K562 (cell line): Measurements from ENCODE around the gene SHC1. TPM values are rescaled to one million over a fixed set of nuclear protein-coding genes. Genes with fewer than 3 reads are reported as not detected.

Experiments
- ARID1B ChIP-seq: fragments of 450-650 bp; IDR thresholded peaks from 2 replicates; pipeline ENCODE4 v1.6.1; 2016; ENCODE audit warnings: antibody characterized with exemption, mild to moderate bottlenecking, inconsistent platforms
- CBX2 ChIP-seq: fragments of 200-600 bp; sonication (generic); IDR thresholded peaks from one replicate; pipeline ENCODE4 v1.6.1; 2012; ENCODE audit warnings: mild to moderate bottlenecking, low read length, inconsistent platforms; ENCODE audit not compliant: insufficient read depth, poor library complexity, severe bottlenecking
- CCNT2 ChIP-seq: IDR thresholded peaks from 2 replicates; pipeline ENCODE4 v1.6.1; 2011; ENCODE audit warnings: borderline replicate concordance, low read depth, mild to moderate bottlenecking, moderate library complexity, mixed read lengths, low read length; ENCODE audit not compliant: insufficient read length; ENCODE audit errors: extremely low read depth
- EGR1 ChIP-seq: fragments of 450-650 bp; conservative IDR thresholded peaks from 2 replicates; pipeline ENCODE4 v1.6.1; 2017; ENCODE audit warnings: mild to moderate bottlenecking
- ERF ChIP-seq: fragments of 450-650 bp; formaldehyde crosslinking; IDR thresholded peaks from 2 replicates; pipeline ENCODE4 v1.4.0; 2020; ENCODE audit warnings: mild to moderate bottlenecking, mixed read lengths
- FOXK1 ChIP-seq: sonication (generic); formaldehyde crosslinking; IDR thresholded peaks from 2 replicates; pipeline ENCODE4 v1.8.0; 2022; ENCODE audit warnings: missing genetic modification reagents, mild to moderate bottlenecking, borderline replicate concordance
- IRF2 ChIP-seq: sonication (generic); formaldehyde crosslinking; IDR thresholded peaks from 2 replicates; pipeline ENCODE4 v1.8.1; 2022; ENCODE audit warnings: mild to moderate bottlenecking, missing genetic modification reagents
- NCOA2 ChIP-seq, 2 experiments: fragments of 450-650 bp; IDR thresholded peaks; 2 replicates each; pipeline ENCODE4 v1.6.1; 2018; ENCODE audit warnings: mild to moderate bottlenecking in 2 of 2, moderate library complexity in 1 of 2; ENCODE audit not compliant: partially characterized antibody in 2 of 2
- NFXL1 ChIP-seq: fragments of 450-650 bp; formaldehyde crosslinking; IDR thresholded peaks from 2 replicates; pipeline ENCODE4 v1.4.0; 2021; ENCODE audit warnings: mild to moderate bottlenecking
- NR2F6 ChIP-seq: fragments of 450-650 bp; formaldehyde crosslinking; IDR thresholded peaks from 2 replicates; pipeline ENCODE4 v1.4.0; 2020; ENCODE audit warnings: mild to moderate bottlenecking
- RBBP5 ChIP-seq: fragments of 200-600 bp; sonication (generic); IDR thresholded peaks from 2 replicates; pipeline ENCODE4 v1.6.1; 2012; ENCODE audit warnings: borderline replicate concordance, mild to moderate bottlenecking, low read length, control low read depth, inconsistent platforms; ENCODE audit not compliant: insufficient read depth, poor library complexity, severe bottlenecking
- RBM17 ChIP-seq: fragments of 200-400 bp; formaldehyde crosslinking; IDR thresholded peaks from 2 replicates; pipeline ENCODE4 v1.6.1; 2017; ENCODE audit warnings: low read depth, mild to moderate bottlenecking, low read length, borderline replicate concordance
- SMAD4 ChIP-seq: fragments of 250-450 bp; sonication (Bioruptor Pico); conservative IDR thresholded peaks from 2 replicates; pipeline ENCODE4 v1.8.0; 2021; ENCODE audit warnings: inconsistent platforms, mild to moderate bottlenecking, moderate library complexity
- TEAD2 ChIP-seq: fragments of 450-650 bp; IDR thresholded peaks from 2 replicates; pipeline ENCODE4 v1.6.1; 2016; ENCODE audit warnings: missing genetic modification characterization, control low read depth, missing compliant biosample characterization
- U2AF1 ChIP-seq: fragments of 200-400 bp; formaldehyde crosslinking; optimal IDR thresholded peaks from 2 replicates; pipeline ENCODE3; 2017; ENCODE audit warnings: mild to moderate bottlenecking, low read depth, low read length, moderate library complexity
- XRCC3 ChIP-seq: fragments of 450-650 bp; IDR thresholded peaks from 2 replicates; pipeline ENCODE4 v1.6.1; 2017; ENCODE audit warnings: mild to moderate bottlenecking, moderate library complexity
- ZBTB8A ChIP-seq: fragments of 450-650 bp; IDR thresholded peaks from 2 replicates; pipeline ENCODE4 v1.6.1; 2018; ENCODE audit warnings: mild to moderate bottlenecking, moderate library complexity; ENCODE audit not compliant: partially characterized antibody
- ZKSCAN1 ChIP-seq: fragments of 150-350 bp; IDR thresholded peaks from 2 replicates; pipeline ENCODE4 v1.6.1; 2016; ENCODE audit warnings: low read depth, low read length
- ZNF224 ChIP-seq: sonication (generic); formaldehyde crosslinking; IDR thresholded peaks from 2 replicates; pipeline ENCODE4 v1.8.0; 2022; ENCODE audit warnings: mild to moderate bottlenecking, missing genetic modification reagents
- ZNF316 ChIP-seq: fragments of 450-650 bp; IDR thresholded peaks from 2 replicates; pipeline ENCODE4 v1.6.1; 2016
- ZNF551 ChIP-seq: fragments of 250-450 bp; sonication (Bioruptor Pico); IDR thresholded peaks from 2 replicates; pipeline ENCODE4 v1.5.0; 2021; ENCODE audit warnings: mild to moderate bottlenecking, moderate library complexity
- ZNF586 ChIP-seq: fragments of 450-650 bp; formaldehyde crosslinking; conservative IDR thresholded peaks from 2 replicates; pipeline ENCODE4 v1.4.0; 2020; ENCODE audit warnings: mild to moderate bottlenecking, moderate library complexity
- polyA plus RNA-seq, 8 experiments: library from polyadenylated mRNA; depleted of rRNA in 4 of 8; stranded (reverse) in 5 of 8; unstranded in 3 of 8; fragments of >200 nt; fragmentation: Nextera tagmentation in 2 of 8; fragmentation: Illumina TruSeq in 1 of 8; extraction: Ambion mirVana in 2 of 8; extraction: Trizol in 1 of 8; gene quantifications; 2 replicates each; pipeline versions ENCODE4 v1.2.1 to v1.2.3, GENCODE V29; 2011 to 2014; ENCODE audit warnings: inconsistent platforms in 1 of 8, missing spikeins in 1 of 8
- total RNA-seq, 7 experiments: library from RNA; depleted of rRNA in 6 of 7; stranded (reverse); fragments of >200 nt in 6 of 7; fragmentation: Illumina TruSeq in 2 of 7; extraction: Trizol in 2 of 7; gene quantifications; 2 replicates each; pipeline versions ENCODE4 v1.2.1 to v1.2.3, GENCODE V29; 2011 to 2021; ENCODE audit warnings: low replicate concordance in 1 of 7
- TF ChIP-seq, protein P1 (sequence below), 3 experiments: fragments of 200-800 bp in 1 of 3; fragments of 250-450 bp in 1 of 3; fragments of 450-650 bp in 1 of 3; sonication (Bioruptor Pico) in 1 of 3; sonication (Bioruptor generic) in 1 of 3; formaldehyde crosslinking in 1 of 3; IDR thresholded peaks; 2 replicates each; pipeline versions ENCODE4 v1.6.1 to v1.8.0; 2016 to 2022; ENCODE audit warnings: mild to moderate bottlenecking in 2 of 3, missing genetic modification characterization in 2 of 3, missing compliant biosample characterization in 1 of 3, moderate library complexity in 1 of 3
- TF ChIP-seq, protein P2 (sequence below): fragments of 250-450 bp; sonication (Bioruptor Pico); IDR thresholded peaks from 2 replicates; pipeline ENCODE4 v1.6.1; 2021; ENCODE audit warnings: mild to moderate bottlenecking
- TF ChIP-seq, protein P3 (sequence below): conservative IDR thresholded peaks from 2 replicates; pipeline ENCODE4 v1.6.1; 2011; ENCODE audit warnings: low read depth, mild to moderate bottlenecking, low read length; ENCODE audit not compliant: control insufficient read depth

Gene SHC1
- total and polyA plus RNA-seq, 9 of the 15 experiments (the other 6 are each of a cell fraction or from before 2014, with no cell fraction given), result 4.1 to 113 (median 51.9) TPM

DNA sequence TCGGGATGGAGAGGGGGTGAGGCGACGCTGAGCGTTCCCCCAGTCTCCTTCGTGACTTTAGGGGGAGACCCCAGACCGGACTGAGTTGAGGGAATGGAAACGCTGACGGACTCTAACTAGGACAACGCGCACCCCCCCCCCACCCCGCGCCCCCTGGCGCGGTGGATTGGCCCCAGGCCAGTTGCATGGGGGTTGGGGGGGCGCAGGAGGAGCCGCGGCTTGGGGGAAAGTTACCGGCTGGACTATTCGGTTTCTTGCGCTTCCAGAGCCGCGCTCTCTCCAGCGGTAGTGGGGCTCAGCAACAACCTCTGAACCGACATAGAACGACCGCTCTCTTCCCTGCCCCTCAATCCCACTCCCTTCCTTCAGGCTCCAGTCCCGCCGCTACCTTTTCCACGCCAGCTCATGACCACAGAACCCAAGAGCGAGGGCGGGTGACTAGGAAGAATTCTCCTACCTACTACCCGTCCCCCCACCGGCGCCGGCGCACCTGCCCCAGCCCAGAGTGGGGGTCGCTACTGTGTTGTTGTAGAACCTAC lies 32.7 kb upstream of the SHC1 start (continued):
- TF ChIP-seq ZKSCAN1 (no peak), FOXK1 (CRISPR knock-in tag) (no peak), XRCC3 (no peak), ERF (CRISPR knock-in tag) (no peak), NR2F6 (CRISPR knock-in tag) (no peak), ZNF586 (no peak), SMAD4 (CRISPR knock-in tag) (no peak), ZBTB8A (no peak), TEAD2 (tag) (no peak), RBM17 (no peak), ARID1B (0 out of 2 replicates have a peak, but pooled peaks have one; percentile 5), IRF2 (CRISPR knock-in tag) (no peak), U2AF1 (no peak), EGR1 (no peak), ZNF316 (no peak), NFXL1 (CRISPR knock-in tag) (no peak), ZNF224 (CRISPR knock-in tag) (no peak), CCNT2 (peak; percentile 37), NCOA2 (IDR thresholded peaks at IDR 0.05; ENCODE audit: partially characterized antibody in 2 of 2) (no peak), ZNF551 (no peak), CBX2 (no peak), RBBP5 (peak; percentile 67)
- TF ChIP-seq, protein P1, sequence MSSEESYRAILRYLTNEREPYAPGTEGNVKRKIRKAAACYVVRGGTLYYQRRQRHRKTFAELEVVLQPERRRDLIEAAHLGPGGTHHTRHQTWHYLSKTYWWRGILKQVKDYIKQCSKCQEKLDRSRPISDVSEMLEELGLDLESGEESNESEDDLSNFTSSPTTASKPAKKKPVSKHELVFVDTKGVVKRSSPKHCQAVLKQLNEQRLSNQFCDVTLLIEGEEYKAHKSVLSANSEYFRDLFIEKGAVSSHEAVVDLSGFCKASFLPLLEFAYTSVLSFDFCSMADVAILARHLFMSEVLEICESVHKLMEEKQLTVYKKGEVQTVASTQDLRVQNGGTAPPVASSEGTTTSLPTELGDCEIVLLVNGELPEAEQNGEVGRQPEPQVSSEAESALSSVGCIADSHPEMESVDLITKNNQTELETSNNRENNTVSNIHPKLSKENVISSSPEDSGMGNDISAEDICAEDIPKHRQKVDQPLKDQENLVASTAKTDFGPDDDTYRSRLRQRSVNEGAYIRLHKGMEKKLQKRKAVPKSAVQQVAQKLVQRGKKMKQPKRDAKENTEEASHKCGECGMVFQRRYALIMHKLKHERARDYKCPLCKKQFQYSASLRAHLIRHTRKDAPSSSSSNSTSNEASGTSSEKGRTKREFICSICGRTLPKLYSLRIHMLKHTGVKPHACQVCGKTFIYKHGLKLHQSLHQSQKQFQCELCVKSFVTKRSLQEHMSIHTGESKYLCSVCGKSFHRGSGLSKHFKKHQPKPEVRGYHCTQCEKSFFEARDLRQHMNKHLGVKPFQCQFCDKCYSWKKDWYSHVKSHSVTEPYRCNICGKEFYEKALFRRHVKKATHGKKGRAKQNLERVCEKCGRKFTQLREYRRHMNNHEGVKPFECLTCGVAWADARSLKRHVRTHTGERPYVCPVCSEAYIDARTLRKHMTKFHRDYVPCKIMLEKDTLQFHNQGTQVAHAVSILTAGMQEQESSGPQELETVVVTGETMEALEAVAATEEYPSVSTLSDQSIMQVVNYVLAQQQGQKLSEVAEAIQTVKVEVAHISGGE (CRISPR knock-in tag; IDR thresholded peaks at IDR 0.05), result peak in 1 of 3 experiments; percentile 81; a peak in 2 of 6 replicates
- TF ChIP-seq, protein P2, sequence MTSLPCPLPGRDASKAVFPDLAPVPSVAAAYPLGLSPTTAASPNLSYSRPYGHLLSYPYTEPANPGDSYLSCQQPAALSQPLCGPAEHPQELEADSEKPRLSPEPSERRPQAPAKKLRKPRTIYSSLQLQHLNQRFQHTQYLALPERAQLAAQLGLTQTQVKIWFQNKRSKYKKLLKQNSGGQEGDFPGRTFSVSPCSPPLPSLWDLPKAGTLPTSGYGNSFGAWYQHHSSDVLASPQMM (CRISPR knock-in tag), result no peak
- TF ChIP-seq, protein P3, sequence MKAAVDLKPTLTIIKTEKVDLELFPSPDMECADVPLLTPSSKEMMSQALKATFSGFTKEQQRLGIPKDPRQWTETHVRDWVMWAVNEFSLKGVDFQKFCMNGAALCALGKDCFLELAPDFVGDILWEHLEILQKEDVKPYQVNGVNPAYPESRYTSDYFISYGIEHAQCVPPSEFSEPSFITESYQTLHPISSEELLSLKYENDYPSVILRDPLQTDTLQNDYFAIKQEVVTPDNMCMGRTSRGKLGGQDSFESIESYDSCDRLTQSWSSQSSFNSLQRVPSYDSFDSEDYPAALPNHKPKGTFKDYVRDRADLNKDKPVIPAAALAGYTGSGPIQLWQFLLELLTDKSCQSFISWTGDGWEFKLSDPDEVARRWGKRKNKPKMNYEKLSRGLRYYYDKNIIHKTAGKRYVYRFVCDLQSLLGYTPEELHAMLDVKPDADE, result no peak
